Liver (tissue), 9 donors: ENCODE measurements around the gene PLPP2. TPM values are rescaled to one million over a fixed set of nuclear protein-coding genes. Genes with fewer than 3 reads are reported as not detected.

ENCODE experiments used
- DNase-seq: peaks from one replicate; pipeline ENCODE4 v3.0.0-alpha.2; 2017; ENCODE audit warnings: low spot score
- H3K27ac ChIP-seq, 2 donors: one replicate each; pipeline ENCODE4 v1.7.0; 2013; ENCODE audit warnings: inconsistent platforms in 2 of 2, low read length in 2 of 2, control low read depth in 1 of 2, low read depth in 1 of 2, mild to moderate bottlenecking in 1 of 2
- H3K27me3 ChIP-seq, 4 donors: one replicate each; pipeline versions ENCODE4 v1.6.1 to v1.7.0; 2013; ENCODE audit warnings: low read length in 3 of 4, inconsistent platforms in 1 of 4, mild to moderate bottlenecking in 1 of 4, moderate library complexity in 1 of 4; ENCODE audit not compliant: control insufficient read depth in 4 of 4, insufficient read depth in 4 of 4
- H3K36me3 ChIP-seq, 4 donors: one replicate each; pipeline versions ENCODE4 v1.6.1 to v1.7.0; 2013; ENCODE audit warnings: low read length in 3 of 4, mild to moderate bottlenecking in 3 of 4, low read depth in 1 of 4, moderate library complexity in 1 of 4; ENCODE audit not compliant: control insufficient read depth in 4 of 4, insufficient read depth in 3 of 4
- H3K4me1 ChIP-seq, 4 donors: one replicate each; pipeline versions ENCODE4 v1.6.1 to v1.7.0; 2013; ENCODE audit warnings: low read length in 3 of 4, mild to moderate bottlenecking in 3 of 4, moderate library complexity in 1 of 4; ENCODE audit not compliant: control insufficient read depth in 4 of 4, insufficient read depth in 4 of 4
- H3K4me3 ChIP-seq, 3 donors: one replicate each; pipeline versions ENCODE4 v1.6.1 to v1.7.0; 2013; ENCODE audit warnings: low read length in 3 of 3, control low read depth in 1 of 3, low read depth in 1 of 3, mild to moderate bottlenecking in 1 of 3
- H3K9ac ChIP-seq, 2 donors: one replicate each; pipeline ENCODE4 v1.7.0; 2013; ENCODE audit warnings: low read length in 2 of 2, mild to moderate bottlenecking in 2 of 2, moderate library complexity in 2 of 2, control low read depth in 1 of 2, low read depth in 1 of 2
- H3K9me3 ChIP-seq, 4 donors: one replicate each; pipeline versions ENCODE4 v1.6.1 to v1.7.0; 2013; ENCODE audit warnings: low read length in 3 of 4; ENCODE audit not compliant: control insufficient read depth in 4 of 4
- ATF3 ChIP-seq: IDR thresholded peaks from 2 replicates; pipeline ENCODE4 v1.6.1; 2016; ENCODE audit warnings: antibody characterized with exemption
- CTCF ChIP-seq: fragments of 150-350 bp; IDR thresholded peaks from 2 replicates; pipeline ENCODE4 v1.5.1; 2017; ENCODE audit warnings: improper control_type of control experiment, low read depth, low read length; ENCODE audit not compliant: missing input control
- EGR1 ChIP-seq, 2 donors: IDR thresholded peaks; 2 replicates each; pipeline ENCODE4 v1.6.1; 2016 to 2018; ENCODE audit warnings: antibody characterized with exemption in 2 of 2, low read depth in 2 of 2
- FOXA1 ChIP-seq: IDR thresholded peaks from 2 replicates; pipeline ENCODE4 v1.6.1; 2016; ENCODE audit warnings: antibody characterized with exemption
- FOXA2 ChIP-seq: IDR thresholded peaks from 2 replicates; pipeline ENCODE4 v1.6.1; 2016; ENCODE audit warnings: antibody characterized with exemption
- HNF4A ChIP-seq, 2 donors: conservative IDR thresholded peaks; 2 replicates each; pipeline ENCODE4 v1.6.1; 2016; ENCODE audit warnings: antibody characterized with exemption in 2 of 2, mild to moderate bottlenecking in 2 of 2
- HNF4G ChIP-seq: IDR thresholded peaks from 2 replicates; pipeline ENCODE4 v1.6.1; 2016; ENCODE audit warnings: antibody characterized with exemption
- JUND ChIP-seq, 2 donors: IDR thresholded peaks; 2 replicates each; pipeline ENCODE4 v1.6.1; 2016; ENCODE audit warnings: antibody characterized with exemption in 2 of 2
- NR2F2 ChIP-seq: IDR thresholded peaks from 2 replicates; pipeline ENCODE4 v1.6.1; 2016; ENCODE audit warnings: antibody characterized with exemption
- RAD21 ChIP-seq, 2 donors: IDR thresholded peaks; 2 replicates each; pipeline ENCODE4 v1.6.1; 2016; ENCODE audit warnings: antibody characterized with exemption in 2 of 2, mild to moderate bottlenecking in 2 of 2
- REST ChIP-seq: IDR thresholded peaks from 2 replicates; pipeline ENCODE4 v1.6.1; 2016; ENCODE audit warnings: antibody characterized with exemption, mild to moderate bottlenecking
- RXRA ChIP-seq, 2 donors: IDR thresholded peaks; 2 replicates each; pipeline ENCODE4 v1.6.1; 2017 to 2018; ENCODE audit warnings: antibody characterized with exemption in 2 of 2, mild to moderate bottlenecking in 1 of 2
- SP1 ChIP-seq: IDR thresholded peaks from 2 replicates; pipeline ENCODE4 v1.6.1; 2018; ENCODE audit warnings: antibody characterized with exemption, mild to moderate bottlenecking
- TAF1 ChIP-seq: conservative IDR thresholded peaks from 2 replicates; pipeline ENCODE4 v1.6.1; 2016; ENCODE audit warnings: antibody characterized with exemption, mild to moderate bottlenecking
- YY1 ChIP-seq: IDR thresholded peaks from 2 replicates; pipeline ENCODE4 v1.6.1; 2016; ENCODE audit warnings: antibody characterized with exemption, mild to moderate bottlenecking
- ZBTB33 ChIP-seq: IDR thresholded peaks from 2 replicates; pipeline ENCODE4 v1.6.1; 2016; ENCODE audit warnings: antibody characterized with exemption
- WGBS: extraction: QIAGEN DNeasy Blood & Tissue Kit; methylation state at CpG from one replicate; pipeline ENCODE4 v1.1.7; 2013; 5-methylcytosine and 5-hydroxymethylcytosine counted together
- polyA plus RNA-seq, 2 donors: library from polyadenylated mRNA; stranded (reverse) in 1 of 2; unstranded in 1 of 2; fragments of 200-250 nt in 1 of 2; fragments of >200 nt in 1 of 2; fragmentation: Nextera tagmentation in 1 of 2; extraction: Ambion mirVana in 1 of 2; gene quantifications; one replicate each; pipeline versions ENCODE4 v1.2.1 to v1.2.3, GENCODE V29; 2013 to 2015
- total RNA-seq, 2 donors: library from RNA; depleted of rRNA; stranded (reverse); fragments of >200 nt; gene quantifications; one replicate each; pipeline ENCODE4 v1.2.3, GENCODE V29; 2014
- donor health status: healthy.
- donor health status: healthy.
- donor health status: healthy.
- donor health status: healthy.
- donor health status: healthy.

PLPP2 gene
- total and polyA plus RNA-seq, 4 donors, result 0.75 to 5.9 (median 2.0) TPM

GRCh38 chr19:309206-309565 is 18.0 kb upstream of the PLPP2 start:
- Histone ChIP-seq H3K4me3 (no peak overlapping the region), H3K4me1 (no peaks in the 10 kb centered on the region), H3K9ac (no peak overlapping the region), H3K36me3 (peaks cover 0 to 37% (median 10%) of the 10 kb centered on the region in 4 donors), H3K27me3 (no peaks in the 10 kb centered on the region), H3K9me3 (no peaks in the 10 kb centered on the region), H3K27ac (no peak overlapping the region)
- no peak for TF ChIP-seq REST
- no peak for TF ChIP-seq FOXA1
- TF ChIP-seq RAD21 (IDR thresholded peaks at IDR 0.05), result no peak
- no peak for TF ChIP-seq CTCF
- TF ChIP-seq FOXA2, result no peak
- no peak for TF ChIP-seq SP1
- no peak for TF ChIP-seq RXRA (IDR thresholded peaks at IDR 0.05)
- TF ChIP-seq ZBTB33, result no peak
- no peak for TF ChIP-seq TAF1
- no peak for TF ChIP-seq HNF4A (conservative IDR thresholded peaks at IDR 0.05)
- TF ChIP-seq NR2F2, result no peak
- DNase-seq, result no peak
- 97% methylated on average over 14 of the region's 14 CpGs for WGBS

GRCh38 chr19:308471-309205 is 17.4 kb upstream of the PLPP2 start:
- Histone ChIP-seq H3K9me3 (no peaks in the 10 kb centered on the region), H3K4me1 (no peaks in the 10 kb centered on the region), H3K27me3 (no peaks in the 10 kb centered on the region), H3K4me3 (no peak overlapping the region), H3K27ac (no peak overlapping the region), H3K9ac (no peak overlapping the region), H3K36me3 (peaks cover 0 to 37% (median 10%) of the 10 kb centered on the region in 4 donors)
- no peak for DNase-seq
- WGBS, result 96% methylated on average over 48 of the region's 48 CpGs
- TF ChIP-seq TAF1, result no peak
- no peak for TF ChIP-seq ZBTB33
- TF ChIP-seq EGR1 (IDR thresholded peaks at IDR 0.05; ENCODE audit: low read depth in 2 of 2), result no peak
- no peak for TF ChIP-seq REST
- TF ChIP-seq YY1, result no peak
- no peak for TF ChIP-seq RAD21 (IDR thresholded peaks at IDR 0.05)
- no peak for TF ChIP-seq JUND (IDR thresholded peaks at IDR 0.05)
- TF ChIP-seq FOXA2, result no peak
- no peak for TF ChIP-seq HNF4G
- no peak for TF ChIP-seq ATF3
- TF ChIP-seq RXRA (IDR thresholded peaks at IDR 0.05), result no peak
